Spinal cord (tissue), 10 donors: Measurements from ENCODE around the gene PRAME. TPM values are rescaled to one million over a fixed set of nuclear protein-coding genes. Genes with fewer than 3 reads are reported as not detected.

ENCODE experiments used
- DNase-seq, 6 donors: peaks; one replicate each; pipeline versions ENCODE4 v3.0.0 to v3.0.0-alpha.2; 2013 to 2015; ENCODE audit warnings: low spot score in 6 of 6, low read depth in 4 of 6
- H3K27ac ChIP-seq: one replicate; pipeline ENCODE4 v1.5.1; 2013; ENCODE audit warnings: low read depth, low read length, control low read depth
- H3K27me3 ChIP-seq: one replicate; pipeline ENCODE4 v1.6.1; 2013; ENCODE audit warnings: low read length; ENCODE audit not compliant: control insufficient read depth, insufficient read depth
- H3K36me3 ChIP-seq: one replicate; pipeline ENCODE4 v1.6.1; 2013; ENCODE audit warnings: low read length; ENCODE audit not compliant: control insufficient read depth, insufficient read depth
- H3K4me1 ChIP-seq: one replicate; pipeline ENCODE4 v1.6.1; 2013; ENCODE audit warnings: low read length; ENCODE audit not compliant: control insufficient read depth, insufficient read depth
- H3K4me3 ChIP-seq: one replicate; pipeline ENCODE4 v1.5.1; 2013; ENCODE audit warnings: low read depth, low read length, control low read depth
- H3K9me3 ChIP-seq: one replicate; pipeline ENCODE4 v1.6.1; 2013; ENCODE audit warnings: low read length; ENCODE audit not compliant: control insufficient read depth, insufficient read depth
- WGBS: methylation state at CpG from one replicate; pipeline ENCODE4 v1.1.5; 2013; ENCODE audit warnings: missing lambda C conversion rate; ENCODE audit not compliant: insufficient coverage; 5-methylcytosine and 5-hydroxymethylcytosine counted together
- polyA plus RNA-seq, 2 donors: library from polyadenylated mRNA; unstranded; fragments of 120-200 nt; gene quantifications; one replicate each; pipeline ENCODE4 v1.2.1, GENCODE V29; 2013; ENCODE audit not compliant: insufficient read length in 2 of 2
- total RNA-seq, 2 donors: library from RNA; depleted of rRNA in 1 of 2; stranded (reverse); fragments of 120-200 nt in 1 of 2; fragments of >200 nt in 1 of 2; gene quantifications; one replicate each; pipeline versions ENCODE4 v1.2.3 to v1.2.4, GENCODE V29; 2013 to 2014
- donor health status: healthy.

Gene PRAME
- total and polyA plus RNA-seq, 4 donors = 0.17 to 0.30 TPM; not detected in 2

- Histone ChIP-seq H3K4me1 (no peaks in the 10 kb centered on the region), H3K27ac (no peak overlapping the region), H3K9me3 (no peaks in the 10 kb centered on the region), H3K4me3 (no peak overlapping the region), H3K36me3 (no peaks in the 10 kb centered on the region), H3K27me3 (no peaks in the 10 kb centered on the region)
- 54% methylated on average over 2 of the region's 4 CpGs for WGBS
- no peak for DNase-seq
Observed at GRCh38 chr22:22552630-22553029, 6.4 kb downstream of the PRAME start.

- DNase-seq = no peak
- Histone ChIP-seq H3K4me3 (no peak overlapping the region), H3K36me3 (no peaks in the 10 kb centered on the region), H3K27me3 (no peaks in the 10 kb centered on the region), H3K27ac (no peak overlapping the region), H3K4me1 (no peaks in the 10 kb centered on the region), H3K9me3 (no peaks in the 10 kb centered on the region)
- WGBS = 91% methylated on average over 6 of the region's 8 CpGs
Observed at GRCh38 chr22:22550789-22551434, 8.2 kb downstream of the PRAME start.

- no peak for DNase-seq
- Histone ChIP-seq H3K4me1 (no peaks in the 10 kb centered on the region), H3K36me3 (no peaks in the 10 kb centered on the region), H3K9me3 (no peaks in the 10 kb centered on the region), H3K27ac (no peak overlapping the region), H3K27me3 (no peaks in the 10 kb centered on the region), H3K4me3 (no peak overlapping the region)
- WGBS = 50% methylated on average over 1 of the region's 1 CpG
Observed at GRCh38 chr22:22548910-22549309, 10.2 kb downstream of the PRAME start.

DNA sequence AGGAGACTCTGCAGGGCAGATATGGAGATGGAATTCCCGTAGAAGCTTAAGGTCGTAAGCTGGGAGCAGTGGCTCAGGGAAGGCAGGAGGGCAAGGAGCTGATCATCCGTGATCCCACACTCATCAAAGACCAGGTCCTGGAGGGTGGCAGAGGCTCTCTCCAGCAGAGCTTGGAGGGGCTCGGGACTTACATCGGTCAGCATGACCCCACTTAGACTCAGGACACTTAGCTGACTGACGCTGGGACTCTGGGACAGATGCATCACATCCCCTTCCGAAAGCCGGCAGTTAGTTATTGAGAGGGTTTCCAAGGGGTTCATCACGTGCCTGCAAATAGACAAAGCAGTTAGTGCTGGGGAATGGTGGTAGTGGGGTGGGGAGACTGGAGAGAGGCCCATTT is 10.7 kb downstream of the PRAME start:
- Histone ChIP-seq H3K36me3 (no peaks in the 10 kb centered on the region), H3K27me3 (no peaks in the 10 kb centered on the region), H3K9me3 (no peaks in the 10 kb centered on the region), H3K4me1 (no peaks in the 10 kb centered on the region), H3K27ac (no peak overlapping the region), H3K4me3 (no peak overlapping the region)
- WGBS = 56% methylated on average over 4 of the region's 9 CpGs
- DNase-seq = no peak

GRCh38 chr22:22547692-22548300 is 11.3 kb downstream of the PRAME start:
- Histone ChIP-seq H3K27me3 (no peaks in the 10 kb centered on the region), H3K4me1 (no peaks in the 10 kb centered on the region), H3K27ac (no peak overlapping the region), H3K36me3 (no peaks in the 10 kb centered on the region), H3K9me3 (no peaks in the 10 kb centered on the region), H3K4me3 (no peak overlapping the region)
- DNase-seq = peak in 1 of 6 donors; percentile 4
- WGBS = 54% methylated on average over 3 of the region's 3 CpGs

- H3K4me1 ChIP-seq = no peaks in the 10 kb centered on the region
- 94% methylated on average over 3 of the region's 3 CpGs for WGBS
- DNase-seq = no peak
- H3K27me3 ChIP-seq = no peaks in the 10 kb centered on the region
- H3K27ac ChIP-seq = no peak overlapping the region
- H3K9me3 ChIP-seq = no peaks in the 10 kb centered on the region
- H3K36me3 ChIP-seq = no peaks in the 10 kb centered on the region
- H3K4me3 ChIP-seq = no peak overlapping the region
Observed at GRCh38 chr22:22547226-22547625, 11.8 kb downstream of the PRAME start.

DNA sequence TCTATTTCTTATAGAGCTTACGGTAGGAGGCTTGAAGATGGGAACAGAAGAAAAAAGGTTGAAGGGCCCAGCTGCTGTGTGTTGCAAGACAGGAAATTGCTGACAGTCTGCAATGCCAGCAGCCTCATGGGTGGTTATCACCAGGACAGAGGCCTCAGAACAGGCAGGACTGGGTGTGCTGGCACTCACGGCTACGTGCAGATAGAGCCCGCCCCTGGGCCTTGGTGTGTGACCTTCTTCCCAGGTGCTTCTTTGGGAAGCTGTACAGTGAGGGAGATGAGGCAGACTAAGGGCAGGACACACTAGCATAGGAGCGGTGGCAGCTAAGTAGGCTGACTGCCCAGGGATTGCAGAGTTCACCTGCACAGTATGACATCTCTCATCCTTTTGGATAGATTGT is 12.6 kb downstream of the PRAME start:
- WGBS = 74% methylated on average over 4 of the region's 5 CpGs
- no peak overlapping the region for H3K4me3 ChIP-seq
- H3K4me1 ChIP-seq = no peaks in the 10 kb centered on the region
- no peaks in the 10 kb centered on the region for H3K27me3 ChIP-seq
- DNase-seq = no peak
- no peaks in the 10 kb centered on the region for H3K36me3 ChIP-seq
- H3K27ac ChIP-seq = no peak overlapping the region
- H3K9me3 ChIP-seq = no peaks in the 10 kb centered on the region

GRCh38 chr22:22545084-22545483 is 14.0 kb downstream of the PRAME start:
- Histone ChIP-seq H3K36me3 (no peaks in the 10 kb centered on the region), H3K9me3 (no peaks in the 10 kb centered on the region), H3K4me3 (no peak overlapping the region), H3K4me1 (no peaks in the 10 kb centered on the region), H3K27ac (no peak overlapping the region), H3K27me3 (no peaks in the 10 kb centered on the region)
- 94% methylated on average over 2 of the region's 2 CpGs for WGBS
- no peak for DNase-seq

GRCh38 chr22:22538226-22538989 is 20.7 kb downstream of the PRAME start:
- H3K36me3 ChIP-seq = no peaks in the 10 kb centered on the region
- H3K4me1 ChIP-seq = no peaks in the 10 kb centered on the region
- H3K9me3 ChIP-seq = no peaks in the 10 kb centered on the region
- WGBS = 69% methylated on average over 5 of the region's 7 CpGs
- H3K27me3 ChIP-seq = peaks cover 2% of the 10 kb centered on the region
- no peak for DNase-seq
- no peak overlapping the region for H3K4me3 ChIP-seq
- no peak overlapping the region for H3K27ac ChIP-seq

- H3K36me3 ChIP-seq = no peaks in the 10 kb centered on the region
- H3K27me3 ChIP-seq = peaks cover 2% of the 10 kb centered on the region
- H3K9me3 ChIP-seq = no peaks in the 10 kb centered on the region
- no peak overlapping the region for H3K27ac ChIP-seq
- H3K4me3 ChIP-seq = no peak overlapping the region
- no peak for DNase-seq
- H3K4me1 ChIP-seq = no peaks in the 10 kb centered on the region
- 43% methylated on average over 1 of the region's 1 CpG for WGBS
Observed at GRCh38 chr22:22536916-22537315, 22.1 kb downstream of the PRAME start.
